Body of pancreas (tissue), 4 donors: ENCODE data around the gene GRID1.

Experiments used
- POLR2A ChIP-seq, 3 donors: fragments of 450-650 bp; IDR thresholded peaks; one replicate each; pipeline ENCODE4 v1.6.1; 2016; ENCODE audit warnings: antibody characterized with exemption in 3 of 3, mild to moderate bottlenecking in 2 of 3
- TF ChIP-seq, protein P1 (sequence below), 7 experiments: fragments of 450-650 bp in 4 of 7; fragments of 200-600 bp in 3 of 7; sonication (generic) in 3 of 7; IDR thresholded peaks; one replicate each; pipeline ENCODE4 v1.5.1; 2016 to 2019; ENCODE audit warnings: antibody characterized with exemption in 7 of 7

DNA sequence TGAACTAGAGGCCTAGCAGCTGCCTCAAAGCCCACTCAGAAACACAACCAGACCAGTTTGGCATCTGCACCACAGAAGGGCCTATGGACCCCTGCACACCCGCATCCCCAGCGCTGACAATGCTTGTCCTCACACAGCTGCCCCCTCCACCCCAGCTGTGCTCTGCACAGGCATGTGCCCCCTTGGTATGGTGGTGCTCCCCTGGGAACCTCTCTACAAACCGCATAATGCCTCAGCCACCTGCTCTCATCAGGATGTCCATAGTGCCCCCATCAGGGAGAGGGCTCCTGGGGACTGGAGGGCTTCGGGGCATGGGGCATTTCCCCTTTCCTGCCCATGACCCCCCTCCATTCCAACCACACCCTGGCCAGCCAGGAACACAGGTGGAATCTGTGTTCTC is 347.5 kb downstream of the GRID1 start:
- TF ChIP-seq, protein P1, sequence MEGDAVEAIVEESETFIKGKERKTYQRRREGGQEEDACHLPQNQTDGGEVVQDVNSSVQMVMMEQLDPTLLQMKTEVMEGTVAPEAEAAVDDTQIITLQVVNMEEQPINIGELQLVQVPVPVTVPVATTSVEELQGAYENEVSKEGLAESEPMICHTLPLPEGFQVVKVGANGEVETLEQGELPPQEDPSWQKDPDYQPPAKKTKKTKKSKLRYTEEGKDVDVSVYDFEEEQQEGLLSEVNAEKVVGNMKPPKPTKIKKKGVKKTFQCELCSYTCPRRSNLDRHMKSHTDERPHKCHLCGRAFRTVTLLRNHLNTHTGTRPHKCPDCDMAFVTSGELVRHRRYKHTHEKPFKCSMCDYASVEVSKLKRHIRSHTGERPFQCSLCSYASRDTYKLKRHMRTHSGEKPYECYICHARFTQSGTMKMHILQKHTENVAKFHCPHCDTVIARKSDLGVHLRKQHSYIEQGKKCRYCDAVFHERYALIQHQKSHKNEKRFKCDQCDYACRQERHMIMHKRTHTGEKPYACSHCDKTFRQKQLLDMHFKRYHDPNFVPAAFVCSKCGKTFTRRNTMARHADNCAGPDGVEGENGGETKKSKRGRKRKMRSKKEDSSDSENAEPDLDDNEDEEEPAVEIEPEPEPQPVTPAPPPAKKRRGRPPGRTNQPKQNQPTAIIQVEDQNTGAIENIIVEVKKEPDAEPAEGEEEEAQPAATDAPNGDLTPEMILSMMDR (IDR thresholded peaks at IDR 0.05), result no peak
- TF ChIP-seq POLR2A (IDR thresholded peaks at IDR 0.05), result no peak
